Measurements from ENCODE around the gene NBR1.
"Not testable (repeated sequence)": the region's sequence is repeated elsewhere in the genome, so short reads cannot be mapped to it uniquely, and the experiment has no call there.

NBR1 gene

GRCh38 chr17:43170766-43171585 lies at the start of gene NBR1:
NBR1 (plus strand) TSS chr17:43171214; CDS start chr17:43175800, 4,586 bp downstream.
- peak; percentile 99 for DNase-seq
- TF ChIP-seq POLR2A (IDR thresholded peaks at IDR 0.05; ENCODE audit: low read length): peak; percentile 92
- TF ChIP-seq GATA1 (IDR thresholded peaks at IDR 0.05; ENCODE audit: low read depth, low read length): no peak

GRCh38 chr17:43125133-43125966 lies 45.7 kb upstream of the NBR1 start, which contains the start of gene BRCA1:
BRCA1 (minus strand) TSS chr17:43125364; CDS start chr17:43124096, 1,268 bp downstream.
- TF ChIP-seq POLR2A (IDR thresholded peaks at IDR 0.05; ENCODE audit: low read length): peak; percentile 94
- TF ChIP-seq GATA1 (IDR thresholded peaks at IDR 0.05; ENCODE audit: low read depth, low read length): no peak
- DNase-seq: peak; percentile 99 to 100

- peak; percentile 62 to 74 for DNase-seq
Measured at GRCh38 chr17:43125967-43126910, 44.8 kb upstream of the NBR1 start.

GRCh38 chr17:43126911-43127290 lies 44.1 kb upstream of the NBR1 start:
- TF ChIP-seq GATA1 (IDR thresholded peaks at IDR 0.05; ENCODE audit: low read depth, low read length) (no peak), POLR2A (IDR thresholded peaks at IDR 0.05; ENCODE audit: low read length) (no peak)

More at GRCh38 chr17:43125967-43126910, 44.8 kb upstream of the NBR1 start:
- no peak for TF ChIP-seq POLR2A (IDR thresholded peaks at IDR 0.05; ENCODE audit: low read length)
- TF ChIP-seq GATA1 (IDR thresholded peaks at IDR 0.05; ENCODE audit: low read depth, low read length): no peak

GRCh38 chr17:43127333-43127876 lies 43.6 kb upstream of the NBR1 start:
- DNase-seq: peak; percentile 14 to 16

More at GRCh38 chr17:43126911-43127290, 44.1 kb upstream of the NBR1 start:
- DNase-seq: no peak

- no peak for TF ChIP-seq POLR2A (IDR thresholded peaks at IDR 0.05; ENCODE audit: low read length)
- TF ChIP-seq GATA1 (IDR thresholded peaks at IDR 0.05; ENCODE audit: low read depth, low read length): no peak
- no peak for DNase-seq
Measured at GRCh38 chr17:43129671-43130010, 41.4 kb upstream of the NBR1 start.

GRCh38 chr17:43132117-43132516 lies 38.9 kb upstream of the NBR1 start:
- DNase-seq: no peak
- TF ChIP-seq POLR2A (IDR thresholded peaks at IDR 0.05; ENCODE audit: low read length): no peak
- no peak for TF ChIP-seq GATA1 (IDR thresholded peaks at IDR 0.05; ENCODE audit: low read depth, low read length)

- DNase-seq: not testable (repeated sequence)
Measured at GRCh38 chr17:43133439-43133838, 37.6 kb upstream of the NBR1 start.

GRCh38 chr17:43134774-43135453 lies 36.1 kb upstream of the NBR1 start:
- TF ChIP-seq POLR2A (IDR thresholded peaks at IDR 0.05; ENCODE audit: low read length): no peak
- TF ChIP-seq GATA1 (IDR thresholded peaks at IDR 0.05; ENCODE audit: low read depth, low read length): no peak
- no peak for DNase-seq

GRCh38 chr17:43135454-43135819 lies 35.6 kb upstream of the NBR1 start:
- no peak for DNase-seq
- no peak for TF ChIP-seq POLR2A (IDR thresholded peaks at IDR 0.05; ENCODE audit: low read length)
- TF ChIP-seq GATA1 (IDR thresholded peaks at IDR 0.05; ENCODE audit: low read depth, low read length): no peak

- not testable (repeated sequence) for DNase-seq
Measured at GRCh38 chr17:43136574-43136973, 34.4 kb upstream of the NBR1 start.

GRCh38 chr17:43138531-43138930 lies 32.5 kb upstream of the NBR1 start:
- not testable (repeated sequence) for DNase-seq

All from erythroblast (primary cell).